Gastrocnemius medialis (tissue), 4 donors: Measurements from ENCODE around the gene SBF1. TPM values are rescaled to one million over a fixed set of nuclear protein-coding genes. Genes with fewer than 3 reads are reported as not detected.
"Not testable (repeated sequence)": the region's sequence is repeated elsewhere in the genome, so short reads cannot be mapped to it uniquely, and the experiment has no call there.

ENCODE experiments used
- ATAC-seq, 2 donors: fragments of 150-250 bp; one replicate each; pipeline ENCODE4 v1.9.1; 2016
- DNase-seq, 2 donors: peaks; one replicate each; pipeline ENCODE4 v3.0.0-alpha.2; 2019
- H3K27ac ChIP-seq, 4 donors: fragments of 200-600 bp; sonication (generic); 1 replicate in 1 of 4; 2 replicates in 3 of 4; pipeline ENCODE4 v1.5.1; 2016 to 2018; ENCODE audit warnings: mild to moderate bottlenecking in 2 of 4, moderate library complexity in 1 of 4
- H3K27me3 ChIP-seq, 3 donors: fragments of 200-600 bp; sonication (generic) in 2 of 3; 1 replicate in 1 of 3; 2 replicates in 2 of 3; pipeline versions ENCODE4 v1.5.1 to v1.6.0; 2016 to 2019; ENCODE audit warnings: mild to moderate bottlenecking in 1 of 3, moderate library complexity in 1 of 3
- H3K36me3 ChIP-seq, 2 donors: fragments of 200-600 bp; sonication (generic) in 1 of 2; one replicate each; pipeline ENCODE4 v1.5.1; 2017 to 2018
- H3K4me1 ChIP-seq, 2 donors: fragments of 200-600 bp; sonication (generic) in 1 of 2; one replicate each; pipeline ENCODE4 v1.5.1; 2016 to 2017; ENCODE audit warnings: mild to moderate bottlenecking in 2 of 2
- H3K4me3 ChIP-seq, 4 donors: fragments of 200-600 bp; sonication (generic) in 3 of 4; 1 replicate in 1 of 4; 2 replicates in 3 of 4; pipeline ENCODE4 v1.5.1; 2016 to 2019; ENCODE audit warnings: mild to moderate bottlenecking in 2 of 4
- H3K9me3 ChIP-seq, 3 donors: fragments of 200-600 bp; sonication (generic) in 2 of 3; 1 replicate in 1 of 3; 2 replicates in 2 of 3; pipeline ENCODE4 v1.5.1; 2016 to 2019
- CTCF ChIP-seq, 5 experiments: fragments of 450-650 bp in 3 of 5; fragments of 200-600 bp in 2 of 5; sonication (generic) in 2 of 5; IDR thresholded peaks in 4 of 5; conservative IDR thresholded peaks in 1 of 5; 1 replicate in 4 of 5; 2 replicates in 1 of 5; pipeline ENCODE4 v1.5.1; 2016 to 2019; ENCODE audit warnings: antibody characterized with exemption in 5 of 5, mild to moderate bottlenecking in 3 of 5, moderate library complexity in 3 of 5
- POLR2A ChIP-seq, 2 donors: fragments of 450-650 bp; IDR thresholded peaks; one replicate each; pipeline ENCODE4 v1.6.1; 2017; ENCODE audit warnings: antibody characterized with exemption in 2 of 2, mild to moderate bottlenecking in 2 of 2, moderate library complexity in 2 of 2
- in situ Hi-C, 4 donors: fragments of 200-750 bp; cut with MboI; loops; one replicate each; pipeline versions ENCODE4 v1.15.0 to v1.8.0; 2017; ENCODE audit warnings: low sequenced_read_pairs in 4 of 4
- intact Hi-C: fragments of 100-400 bp; cut with DNase I; formaldehyde crosslinking; loops from one replicate; pipeline ENCODE4 v1.15.1; 2023; ENCODE audit warnings: low total_unique reads
- total RNA-seq, 4 donors: library from RNA; depleted of rRNA; stranded (reverse); fragments of >200 nt; gene quantifications; one replicate each; pipeline versions ENCODE4 v1.1.0 to v1.2.3, GENCODE V29; 2016

The SBF1 gene
- total RNA-seq, 4 donors from 2014 or later, result 50.5 to 116 (median 107) TPM

- Histone ChIP-seq H3K4me1 (no peaks in the 10 kb centered on the region), H3K9me3 (no peaks in the 10 kb centered on the region), H3K4me3 (no peak overlapping the region), H3K27ac (no peak overlapping the region), H3K36me3 (peaks cover 0 to 75% of the 10 kb centered on the region in 2 donors), H3K27me3 (no peaks in the 10 kb centered on the region)
- ATAC-seq (no peak), DNase-seq (no peak)
- in situ Hi-C loops, result no loop called here
- TF ChIP-seq CTCF (IDR thresholded peaks at IDR 0.05 in 4 of 5, conservative IDR thresholded peaks at IDR 0.05 in 1 of 5) (no peak), POLR2A (IDR thresholded peaks at IDR 0.05) (no peak)
- intact Hi-C loops, result loop anchor here (10.0 kb wide), 1 partner anchor 202 kb away; no protein-coding TSS in a partner anchor
Observed at GRCh38 chr22:50436841-50437341, 37.9 kb downstream of the SBF1 start.

GRCh38 chr22:50436015-50436830 is 38.6 kb downstream of the SBF1 start:
- Histone ChIP-seq H3K4me3 (no peak overlapping the region), H3K27ac (no peak overlapping the region), H3K4me1 (no peaks in the 10 kb centered on the region), H3K36me3 (peaks cover 0 to 82% of the 10 kb centered on the region in 2 donors), H3K27me3 (no peaks in the 10 kb centered on the region), H3K9me3 (no peaks in the 10 kb centered on the region)
- in situ Hi-C loops, result no loop called here
- intact Hi-C loops, result loop anchor here (10.0 kb wide), 1 partner anchor 201 kb away; no protein-coding TSS in a partner anchor
- ATAC-seq (no peak), DNase-seq (no peak)
- TF ChIP-seq CTCF (IDR thresholded peaks at IDR 0.05 in 4 of 5, conservative IDR thresholded peaks at IDR 0.05 in 1 of 5) (no peak), POLR2A (IDR thresholded peaks at IDR 0.05) (no peak)

GRCh38 chr22:50435291-50436014 is 39.4 kb downstream of the SBF1 start:
- H3K27ac ChIP-seq, result no peak overlapping the region
- ATAC-seq, result no peak
- in situ Hi-C loops (no loop called here), intact Hi-C loops (loop anchor here (10.0 kb wide), 1 partner anchor 201 kb away; no protein-coding TSS in a partner anchor)
- no peaks in the 10 kb centered on the region for H3K9me3 ChIP-seq
- no peaks in the 10 kb centered on the region for H3K27me3 ChIP-seq
- TF ChIP-seq POLR2A (IDR thresholded peaks at IDR 0.05) (no peak), CTCF (IDR thresholded peaks at IDR 0.05 in 4 of 5, conservative IDR thresholded peaks at IDR 0.05 in 1 of 5) (no peak)
- no peaks in the 10 kb centered on the region for H3K4me1 ChIP-seq
- peaks cover 0 to 82% of the 10 kb centered on the region in 2 donors for H3K36me3 ChIP-seq
- DNase-seq, result no peak
- no peak overlapping the region for H3K4me3 ChIP-seq

- TF ChIP-seq CTCF (IDR thresholded peaks at IDR 0.05 in 4 of 5, conservative IDR thresholded peaks at IDR 0.05 in 1 of 5), result no peak
- no peak for TF ChIP-seq POLR2A (IDR thresholded peaks at IDR 0.05)
- ATAC-seq (no peak), DNase-seq (no peak)
- intact Hi-C loops, result loop anchor here (10.0 kb wide), 1 partner anchor 200 kb away; no protein-coding TSS in a partner anchor
- H3K27ac ChIP-seq, result no peak overlapping the region
- no peaks in the 10 kb centered on the region for H3K4me1 ChIP-seq
- H3K9me3 ChIP-seq, result no peaks in the 10 kb centered on the region
- H3K27me3 ChIP-seq, result no peaks in the 10 kb centered on the region
- no peak overlapping the region for H3K4me3 ChIP-seq
- in situ Hi-C loops, result no loop called here
- peaks cover 0 to 82% of the 10 kb centered on the region in 2 donors for H3K36me3 ChIP-seq
Observed at GRCh38 chr22:50434849-50435248, 40.0 kb downstream of the SBF1 start.

- H3K4me1 ChIP-seq, H3K4me3 ChIP-seq, ATAC-seq, H3K27me3 ChIP-seq, in situ Hi-C loops, DNase-seq, H3K27ac ChIP-seq, H3K9me3 ChIP-seq: not testable (repeated sequence)
- intact Hi-C loops, result loop anchor here (10.0 kb wide), 1 partner anchor 198 kb away; no protein-coding TSS in a partner anchor
- peaks cover 0 to 80% of the 10 kb centered on the region in 2 donors for H3K36me3 ChIP-seq
Observed at GRCh38 chr22:50432877-50433510, 41.8 kb downstream of the SBF1 start.
